HG02642 (cell line): Measurements from ENCODE around the gene GOLGA6L1.
"Not testable (repeated sequence)": the region's sequence is repeated elsewhere in the genome, so short reads cannot be mapped to it uniquely, and the experiment has no call there.

ENCODE experiments used
- ATAC-seq: cut with Tn5 transposase; IDR thresholded peaks from one replicate; pipeline ENCODE4 v1.9.1; 2021; ENCODE audit warnings: mild to moderate bottlenecking; ENCODE audit not compliant: unreplicated experiment, poor library complexity

Gene GOLGA6L1, protein sequence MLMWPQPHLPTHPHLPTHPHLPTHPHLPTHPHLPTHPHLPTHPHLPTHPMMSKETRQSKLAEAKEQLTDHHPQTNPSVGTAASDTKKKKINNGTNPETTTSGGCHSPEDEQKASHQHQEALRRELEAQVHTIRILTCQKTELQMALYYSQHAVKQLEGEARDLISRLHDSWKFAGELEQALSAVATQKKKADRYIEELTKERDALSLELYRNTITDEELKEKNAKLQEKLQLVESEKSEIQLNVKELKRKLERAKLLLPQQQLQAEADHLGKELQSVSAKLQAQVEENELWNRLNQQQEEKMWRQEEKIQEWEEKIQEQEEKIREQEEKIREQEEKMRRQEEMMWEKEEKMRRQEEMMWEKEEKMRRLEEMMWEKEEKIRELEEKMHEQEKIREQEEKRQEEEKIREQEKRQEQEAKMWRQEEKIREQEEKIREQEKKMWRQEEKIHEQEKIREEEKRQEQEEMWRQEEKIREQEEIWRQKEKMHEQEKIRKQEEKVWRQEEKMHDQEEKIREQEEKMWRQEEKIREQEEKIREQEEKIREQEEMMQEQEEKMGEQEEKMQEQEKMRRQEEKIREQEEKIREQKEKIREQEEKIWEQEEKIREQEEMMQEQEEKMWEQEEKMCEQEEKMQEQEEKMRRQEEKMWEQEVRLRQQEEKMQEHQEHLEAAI

DNA sequence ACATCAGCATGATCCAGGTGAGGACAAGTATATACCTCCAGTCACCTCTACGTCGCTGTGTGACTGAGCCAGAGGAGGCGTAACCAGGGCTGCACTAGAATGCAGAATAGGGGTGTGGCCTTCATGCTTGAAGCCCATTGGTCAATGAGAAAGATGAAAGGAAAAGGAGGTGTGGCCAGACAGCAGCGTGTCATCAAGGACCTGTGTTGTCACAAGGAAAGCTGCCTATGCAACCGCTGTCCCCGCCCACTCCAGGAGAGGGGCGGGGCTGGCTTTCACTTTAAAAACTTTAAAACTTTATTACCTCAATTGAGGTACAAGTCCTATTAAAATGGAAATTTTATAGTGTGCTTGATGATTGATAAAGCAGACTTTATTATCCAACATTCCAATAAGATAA, at the start of gene GOLGA6L1:
Gene GOLGA6L1 (minus strand): TSS at position 101 of the 400 bp plus-strand sequence. CDS start 91 bp downstream, at position 10.
- ATAC-seq, result not testable (repeated sequence)

DNA sequence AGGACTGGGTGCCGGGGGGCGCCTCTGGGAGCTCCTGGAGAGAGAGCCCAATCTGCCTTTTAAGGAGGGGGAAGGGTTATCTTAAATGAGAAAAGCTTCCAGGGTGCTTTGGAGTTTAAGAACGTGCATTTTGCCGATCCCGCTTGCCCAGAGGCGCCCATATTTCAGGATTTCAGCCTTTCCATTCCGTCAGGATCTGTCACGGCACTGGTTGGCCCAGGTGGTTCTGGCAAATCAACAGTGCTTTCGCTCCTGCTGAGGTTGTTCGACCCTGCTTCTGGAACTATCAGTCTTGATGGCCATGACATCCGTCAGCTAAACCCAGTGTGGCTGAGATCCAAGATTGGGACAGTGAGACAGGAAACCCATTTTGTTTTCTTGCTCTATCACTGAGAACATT, 44.6 kb upstream of the GOLGA6L1 start:
- ATAC-seq, result not testable (repeated sequence)

DNA sequence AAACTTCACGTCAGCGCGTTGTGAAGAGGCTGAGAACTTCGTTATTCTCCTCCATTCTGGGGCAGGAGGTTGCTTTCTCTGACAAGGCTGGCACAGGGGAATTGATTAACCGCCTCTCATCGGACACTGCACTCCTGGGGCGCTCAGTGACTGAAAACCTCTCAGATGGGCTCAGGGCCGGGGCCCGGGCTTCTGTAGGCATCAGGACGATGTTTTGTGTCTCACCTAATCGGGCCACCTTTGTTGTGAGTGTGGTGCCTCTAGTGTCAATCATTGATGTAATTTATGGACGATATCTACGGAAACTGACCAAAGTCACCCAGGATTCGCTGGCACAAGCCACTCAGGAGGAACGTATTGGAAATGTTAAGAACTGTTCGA, 43.9 kb upstream of the GOLGA6L1 start:
- not testable (repeated sequence) for ATAC-seq

DNA sequence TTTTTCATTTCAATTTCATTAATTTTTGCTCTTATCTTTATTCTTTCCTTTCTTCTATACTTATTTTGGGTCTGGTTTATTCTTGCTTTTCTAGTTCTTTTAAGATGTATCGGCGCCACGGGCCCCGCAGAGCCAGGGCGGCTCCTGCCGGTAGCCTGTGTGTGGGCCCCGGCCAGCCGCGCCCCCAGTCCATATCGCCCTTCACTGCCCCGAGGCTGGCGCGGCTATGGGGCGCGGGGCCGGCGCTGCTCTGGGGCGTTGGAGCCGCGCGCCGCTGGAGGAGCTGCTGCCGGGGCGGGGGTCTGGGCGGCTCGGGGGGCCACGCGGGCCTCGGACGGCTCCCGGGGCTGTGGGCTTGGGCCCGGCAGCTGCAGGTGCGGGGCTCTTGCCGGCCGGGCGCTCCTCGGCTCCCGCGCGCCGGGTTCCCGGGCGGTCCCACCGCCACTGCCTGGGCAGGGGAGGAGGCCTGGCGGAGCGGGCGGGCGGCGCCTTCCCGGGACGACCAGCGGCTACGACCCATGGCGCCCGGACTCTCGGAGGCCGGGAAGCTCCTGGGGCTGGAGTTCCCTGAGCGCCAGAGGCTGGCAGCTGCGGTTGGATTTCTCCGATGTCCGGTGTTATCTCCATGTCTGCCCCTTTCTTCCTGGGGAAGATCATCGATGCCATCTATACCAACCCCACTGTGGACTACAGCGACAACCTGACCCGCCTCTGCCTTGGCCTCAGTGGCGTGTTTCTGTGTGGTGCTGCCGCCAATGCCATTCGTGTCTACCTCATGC, 43.3 kb upstream of the GOLGA6L1 start:
- ATAC-seq, result not testable (repeated sequence)

DNA sequence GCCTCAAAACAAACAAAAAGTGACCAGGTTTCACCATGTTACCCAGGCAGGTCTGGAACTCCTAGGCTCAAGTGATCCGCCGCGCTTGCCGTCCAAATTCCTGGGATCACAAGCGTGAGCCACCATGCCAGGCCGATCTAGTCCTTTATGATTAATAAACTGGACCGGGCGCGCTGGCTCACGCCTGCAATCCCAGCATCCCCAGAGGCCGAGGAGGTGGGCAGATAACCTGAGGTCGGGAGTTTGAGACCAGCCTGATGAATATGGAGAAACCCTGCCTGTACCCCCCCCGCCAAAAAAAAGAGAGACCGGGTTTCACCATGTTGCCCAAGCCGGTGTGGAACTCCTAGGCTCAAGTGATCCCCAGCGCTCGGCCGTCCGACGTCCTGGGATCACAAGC, 40.1 kb upstream of the GOLGA6L1 start:
- ATAC-seq, result not testable (repeated sequence)

DNA sequence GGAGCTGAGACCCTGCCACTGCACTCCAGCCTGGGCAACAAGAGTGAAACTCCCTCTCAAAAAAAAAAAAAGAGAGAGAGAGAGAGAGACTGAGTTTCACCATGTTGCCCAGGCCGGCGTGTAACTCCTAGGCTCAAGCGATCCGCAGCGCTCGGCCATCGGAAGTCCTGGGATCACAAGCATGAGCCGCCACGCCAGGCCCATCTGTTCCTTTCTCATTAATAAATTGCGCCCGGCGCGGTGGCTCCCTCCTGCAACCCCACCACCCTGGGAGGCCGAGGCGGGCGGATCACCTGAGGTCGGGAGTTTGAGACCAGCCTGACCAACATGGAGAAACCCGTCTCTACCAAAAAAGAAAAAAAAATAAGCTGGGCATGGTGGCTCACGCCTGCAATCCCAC, 39.0 kb upstream of the GOLGA6L1 start:
- not testable (repeated sequence) for ATAC-seq

DNA sequence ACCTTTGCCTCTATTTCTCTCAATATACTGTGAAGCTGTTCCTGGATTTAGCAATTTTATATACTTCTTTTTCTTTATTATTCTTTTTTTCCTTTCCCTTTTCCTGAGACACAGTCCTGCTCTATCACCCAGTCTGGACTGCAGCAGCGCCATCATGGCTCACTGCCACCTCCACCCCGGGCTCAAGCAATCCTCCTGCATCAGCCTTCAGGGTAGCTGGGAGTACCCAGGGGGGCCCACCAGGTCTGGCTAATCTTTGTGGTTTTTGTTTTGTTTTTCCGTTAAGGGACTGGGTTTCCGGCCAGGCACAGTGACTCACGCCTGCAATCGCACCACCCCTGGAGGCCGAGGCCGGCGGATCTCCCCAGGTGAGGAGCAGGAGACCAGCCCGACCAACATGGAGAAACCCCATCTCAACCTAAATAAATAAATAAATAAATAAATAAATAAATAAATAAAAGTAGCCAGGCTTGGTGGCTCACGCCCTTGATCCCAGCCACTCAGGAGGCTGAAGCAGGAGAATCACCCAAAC, 38.1 kb upstream of the GOLGA6L1 start:
- not testable (repeated sequence) for ATAC-seq

DNA sequence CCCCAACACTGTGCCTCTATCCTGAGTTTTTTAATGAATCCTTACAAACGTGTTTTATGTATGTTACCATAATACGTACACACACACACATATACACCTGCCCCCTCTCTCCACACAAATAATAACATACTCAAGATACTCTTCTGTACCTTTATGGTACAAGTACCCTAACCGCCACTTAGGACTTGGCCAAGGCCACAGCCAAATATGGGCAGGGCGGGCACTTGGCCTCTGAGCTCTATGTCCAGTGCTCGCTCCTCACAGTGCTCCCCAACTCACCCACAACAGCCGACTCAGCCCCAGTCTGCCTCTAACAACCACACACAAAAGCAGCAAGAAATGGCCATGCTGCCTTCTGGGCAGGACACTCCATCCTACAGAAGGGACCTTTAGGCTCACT, 3.8 kb downstream of the GOLGA6L1 start:
- ATAC-seq, result not testable (repeated sequence)

DNA sequence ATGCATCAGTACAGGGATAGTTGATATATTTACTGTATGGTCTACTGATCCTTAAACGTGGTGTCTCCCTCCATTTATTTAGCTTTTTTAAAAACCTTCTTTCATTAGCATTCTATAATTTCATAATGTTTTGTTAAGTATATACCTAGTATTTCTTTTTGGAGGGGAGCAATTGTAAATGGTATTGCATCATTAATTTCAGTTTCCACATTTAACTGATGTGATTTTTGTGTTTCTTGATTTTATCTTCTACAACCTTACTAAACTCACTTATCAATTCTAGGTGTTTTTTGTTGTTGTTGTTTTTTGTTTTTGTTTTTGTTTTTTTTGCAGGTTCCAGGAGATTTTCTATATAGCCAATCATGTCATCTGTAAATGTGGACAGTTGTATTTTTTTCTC, 18.4 kb downstream of the GOLGA6L1 start:
- ATAC-seq, result no peak

DNA sequence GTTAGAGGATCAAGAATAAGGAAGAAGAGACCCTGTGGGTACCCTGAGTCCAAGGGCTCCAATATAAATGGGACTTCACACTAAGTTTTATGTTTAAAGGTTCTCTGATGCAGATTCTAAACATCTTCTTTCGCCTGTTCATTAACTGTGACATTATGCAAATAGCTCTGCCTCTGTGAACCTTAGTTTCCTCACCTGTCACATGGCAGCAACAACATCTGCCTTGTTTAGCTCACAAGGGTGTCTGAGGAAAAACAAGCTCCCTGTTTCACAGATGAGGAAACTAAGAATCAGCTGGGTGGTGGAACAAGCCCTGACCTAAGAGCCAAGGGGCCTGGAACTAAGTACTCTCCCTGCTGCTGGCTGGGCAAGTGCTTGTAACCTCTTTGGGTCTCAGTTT, 40.8 kb downstream of the GOLGA6L1 start:
- ATAC-seq, result no peak

DNA sequence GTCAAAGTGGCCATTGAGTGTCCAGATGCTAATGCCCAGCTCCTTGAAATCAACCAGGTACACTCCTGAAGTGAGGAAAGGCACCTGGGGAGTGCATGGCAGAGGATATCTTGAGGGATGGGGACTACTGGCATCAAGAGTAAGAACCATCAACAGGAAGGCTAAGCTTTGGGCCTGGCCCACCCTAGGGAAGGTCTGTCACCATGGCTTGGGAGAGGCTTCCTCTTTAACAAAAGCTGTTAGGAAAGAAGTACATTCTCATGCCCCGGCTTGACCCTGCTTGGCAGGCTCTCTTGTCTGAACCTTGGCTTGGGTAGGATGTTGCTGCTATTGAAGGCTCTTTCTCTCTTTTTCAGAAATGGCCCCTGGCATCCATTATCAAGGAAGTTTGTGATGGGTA, 53.5 kb downstream of the GOLGA6L1 start:
- ATAC-seq, result no peak

DNA sequence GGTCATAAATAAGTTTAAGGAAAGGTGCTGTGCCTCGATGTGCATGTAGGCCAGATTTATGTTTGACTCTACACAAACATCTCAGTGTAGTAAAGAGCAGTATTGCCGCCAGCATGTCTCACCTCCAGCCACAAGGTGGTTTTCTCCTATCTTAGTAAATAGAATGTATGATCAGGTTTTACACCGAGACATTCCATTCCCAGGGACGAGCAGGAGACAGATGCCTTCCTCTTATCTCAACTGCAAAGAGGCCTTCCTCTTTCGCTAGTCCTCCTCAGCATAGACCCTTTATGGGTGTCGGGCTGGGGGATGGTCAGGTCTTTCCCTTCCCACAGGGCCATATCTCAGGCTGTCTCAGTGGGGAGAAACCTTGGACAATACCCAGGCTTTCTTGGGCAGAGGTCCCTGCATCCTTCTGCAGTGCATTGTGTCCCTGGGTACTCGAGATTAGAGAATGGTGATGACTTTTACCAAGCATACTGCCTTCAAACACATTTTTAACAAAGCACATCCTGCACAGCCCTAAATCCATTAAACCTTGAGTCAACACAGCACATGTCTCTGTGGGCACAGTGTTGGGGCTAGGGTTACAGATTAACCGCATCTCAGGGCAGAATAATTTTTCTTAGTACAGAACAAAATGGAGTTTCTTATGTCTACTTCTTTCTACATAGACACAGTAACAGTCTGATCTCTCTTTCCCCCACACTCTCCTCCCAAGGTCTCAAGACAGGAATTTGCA, 54.5 kb downstream of the GOLGA6L1 start:
- ATAC-seq, result not testable (repeated sequence)

DNA sequence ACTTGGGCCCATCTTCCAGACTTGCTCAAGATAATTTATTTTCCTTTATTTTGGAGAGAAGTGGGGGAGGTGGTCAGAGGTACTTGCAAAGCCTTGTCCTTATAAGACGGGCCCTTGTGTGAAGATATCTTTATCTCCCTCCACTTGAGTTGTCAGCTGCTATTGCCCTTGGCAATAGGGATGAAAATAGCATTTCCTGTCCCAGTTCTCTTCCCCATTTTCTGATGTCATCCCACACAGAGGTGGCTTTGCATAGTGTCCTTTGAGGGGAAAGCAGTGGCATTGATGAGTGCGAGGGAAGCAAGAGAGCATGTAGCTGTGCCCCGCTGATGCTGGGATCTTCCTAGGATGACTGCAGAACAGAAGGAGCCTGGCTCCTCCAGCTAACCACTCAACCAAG, 55.4 kb downstream of the GOLGA6L1 start:
- no peak for ATAC-seq

DNA sequence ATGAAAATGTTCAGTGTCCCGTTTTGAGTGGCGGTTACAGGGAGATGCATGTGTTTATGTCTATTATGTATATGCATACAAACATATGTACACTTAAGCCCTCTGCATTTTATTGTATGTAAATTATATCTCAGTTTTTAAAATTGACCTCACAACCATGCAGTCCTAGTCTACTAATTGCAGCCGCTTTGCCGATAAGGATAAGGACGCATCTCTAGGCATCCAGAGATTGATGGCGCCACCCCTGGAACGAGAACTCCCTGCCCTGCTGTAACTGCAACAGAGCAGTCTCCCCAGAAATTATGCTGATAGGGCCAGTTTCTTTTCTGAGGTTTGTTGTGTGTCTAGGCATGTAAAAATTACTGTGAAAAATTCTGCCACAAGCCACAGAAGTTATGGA, 56.9 kb downstream of the GOLGA6L1 start:
- no peak for ATAC-seq
